Activated CD8-positive, alpha-beta T cell treated with anti-CD3 and anti-CD28 coated beads, Interleukin-2, amount 10 ng/mL, durations not matched to agents 7 days and 5 days (primary cell): Measurements from ENCODE around the gene TPI1. TPM values are rescaled to one million over a fixed set of nuclear protein-coding genes. Genes with fewer than 3 reads are reported as not detected.
A peak's percentile ranks its signal among the peaks of the same experiment; 100 is the strongest.
"Not testable (repeated sequence)": the region's sequence is repeated elsewhere in the genome, so short reads cannot be mapped to it uniquely, and the experiment has no call there.

ENCODE experiments used
- ATAC-seq: fragments of 150-1000 bp; cut with Tn5 transposase; one replicate; pipeline ENCODE4 v1.10.0; 2021; ENCODE audit warnings: moderate library complexity
- CTCF ChIA-PET: fragments of 350-600 bp; sonication (Branson Sonifier 250); formaldehyde crosslinking; loops from one replicate; lab custom pipeline; 2021; ENCODE audit warnings: antibody characterized with exemption; lab: Charles Lee
- POLR2A ChIA-PET: fragments of 350-600 bp; sonication (Branson Sonifier 250); formaldehyde crosslinking; loops from one replicate; lab custom pipeline; 2021; ENCODE audit warnings: antibody characterized with exemption; lab: Charles Lee
- DNase-seq: peaks from one replicate; pipeline ENCODE4 v3.0.0-alpha.2; 2020
- H3K27ac Mint-ChIP-seq: one replicate; pipeline ENCODE4 v1.8.0; 2021; ENCODE audit warnings: mild to moderate bottlenecking, mixed read lengths
- H3K27me3 Mint-ChIP-seq: one replicate; pipeline ENCODE4 v1.8.0; 2021; ENCODE audit warnings: low read depth, mixed read lengths
- H3K36me3 Mint-ChIP-seq: one replicate; pipeline ENCODE4 v1.8.0; 2021; ENCODE audit warnings: low read depth, mixed read lengths
- H3K4me1 Mint-ChIP-seq: one replicate; pipeline ENCODE4 v1.8.0; 2021; ENCODE audit warnings: low read depth, mixed read lengths
- H3K4me3 Mint-ChIP-seq: one replicate; pipeline ENCODE4 v1.8.0; 2021; ENCODE audit warnings: mild to moderate bottlenecking, mixed read lengths
- H3K9me3 Mint-ChIP-seq: one replicate; pipeline ENCODE4 v1.8.0; 2022; ENCODE audit warnings: mixed read lengths; ENCODE audit not compliant: insufficient read depth
- total RNA-seq, 2 experiments: library from RNA; stranded (reverse); gene quantifications; one replicate each; pipeline ENCODE4 v1.2.3, GENCODE V29; 2021

Gene TPI1
- total RNA-seq, 2 experiments from 2014 or later: 1,505 to 1,545 TPM

DNA sequence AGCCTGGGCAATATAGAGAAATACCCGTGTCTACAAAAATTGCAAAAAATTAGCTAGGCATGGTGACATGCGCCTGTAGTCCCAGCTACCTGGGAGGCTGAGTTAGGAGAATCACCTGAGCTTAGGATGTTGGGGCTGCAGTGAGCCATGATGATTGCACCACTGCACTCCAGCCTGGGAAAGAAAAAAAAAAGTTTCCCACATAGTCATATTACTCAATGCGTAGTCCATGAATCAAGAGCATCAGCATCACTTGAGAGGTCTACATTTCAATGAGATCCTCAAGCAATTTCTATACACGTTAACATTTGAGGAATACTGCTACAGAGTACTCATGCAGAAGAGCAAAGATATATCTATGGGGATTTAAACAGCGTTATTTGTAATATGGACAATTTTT is 32.1 kb downstream of the TPI1 start:
- ATAC-seq (no peak), DNase-seq (no peak)
- H3K27ac Mint-ChIP-seq: no peak overlapping the region
- ChIA-PET CTCF (interaction anchor here (0.9 to 2.1 kb wide), 5 partner anchors 8 to 63 kb away, joined by 3 to 18 read pairs (median 3); partner anchors contain the start of genes C12orf57 and RNU7-1), POLR2A (interaction anchor here (1.2 to 1.8 kb wide), 2 partner anchors 31 to 48 kb away, joined by 3 to 5 read pairs; partner anchors contain the start of gene USP5)
- peaks cover 14% of the 10 kb centered on the region for H3K4me1 Mint-ChIP-seq
- H3K9me3 Mint-ChIP-seq: no peaks in the 10 kb centered on the region
- H3K27me3 Mint-ChIP-seq: no peaks in the 10 kb centered on the region
- no peak overlapping the region for H3K4me3 Mint-ChIP-seq
- no peaks in the 10 kb centered on the region for H3K36me3 Mint-ChIP-seq

DNA sequence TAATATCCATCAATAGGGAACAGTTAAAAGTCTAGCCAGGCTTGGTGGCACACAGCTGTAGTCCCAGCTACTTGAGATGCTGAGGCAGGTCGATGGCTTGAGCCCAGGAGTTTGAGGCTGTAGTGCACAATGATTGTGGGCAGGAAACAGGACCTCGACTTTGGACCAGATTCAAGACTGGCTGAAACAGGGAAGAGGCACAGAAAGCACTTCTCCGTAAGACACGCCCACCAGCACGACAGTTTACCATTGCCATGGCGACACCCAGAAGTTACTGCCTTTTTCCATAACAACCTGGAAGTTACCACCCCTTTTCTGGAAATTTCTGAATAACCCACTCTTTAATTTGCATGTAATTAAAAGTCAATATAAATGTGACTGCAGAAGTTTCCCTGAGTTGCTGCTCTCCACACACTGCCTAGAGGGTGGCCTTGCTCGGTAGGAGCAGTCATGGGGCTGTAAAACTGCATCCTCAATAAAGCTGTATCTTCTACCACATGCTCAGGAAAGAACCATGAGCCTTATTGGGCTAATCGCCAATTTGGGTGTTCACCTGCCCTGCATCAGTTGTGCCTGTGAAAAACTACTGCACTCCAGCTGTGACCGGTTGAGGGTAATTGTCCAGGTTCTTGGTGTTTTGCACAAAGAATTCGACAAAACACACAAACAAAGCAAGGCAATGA is 32.6 kb downstream of the TPI1 start:
- POLR2A ChIA-PET: interaction anchor here (1.8 kb wide), 1 partner anchor 48 kb away, joined by 5 read pairs; the partner anchor contains the start of gene USP5
- no peaks in the 10 kb centered on the region for H3K27me3 Mint-ChIP-seq
- ATAC-seq: no peak
- no peaks in the 10 kb centered on the region for H3K9me3 Mint-ChIP-seq
- no peak for DNase-seq
- no peak overlapping the region for H3K4me3 Mint-ChIP-seq
- H3K27ac Mint-ChIP-seq: no peak overlapping the region
- H3K4me1 Mint-ChIP-seq: peaks cover 14% of the 10 kb centered on the region
- CTCF ChIA-PET: interaction anchor here (0.9 to 2.1 kb wide), 5 partner anchors 8 to 64 kb away, joined by 3 to 18 read pairs (median 3); partner anchors contain the start of genes C12orf57 and RNU7-1
- no peaks in the 10 kb centered on the region for H3K36me3 Mint-ChIP-seq

DNA sequence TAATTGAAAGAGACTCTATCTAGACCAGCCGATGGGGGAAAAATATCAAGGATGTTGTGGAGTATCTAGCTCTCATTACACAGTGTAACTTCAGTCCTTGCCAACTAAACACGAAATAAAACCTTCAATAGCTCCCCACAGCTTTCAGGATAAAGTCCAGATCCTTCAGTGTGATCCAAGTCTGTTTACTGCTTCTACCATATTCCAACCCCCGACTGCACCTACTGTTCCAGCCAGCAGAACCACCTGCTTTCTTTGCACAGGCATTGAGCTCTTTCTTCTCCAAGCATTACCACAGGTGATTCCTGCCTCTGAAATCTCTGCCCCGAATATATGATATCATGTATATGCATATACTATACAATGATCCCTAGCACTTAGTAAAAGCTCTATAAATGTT is 35.1 kb downstream of the TPI1 start:
- no peaks in the 10 kb centered on the region for H3K36me3 Mint-ChIP-seq
- ChIA-PET POLR2A (interaction anchor here (1.3 to 1.7 kb wide), 2 partner anchors 29 to 41 kb away, joined by 4 to 5 read pairs; partner anchors contain the start of genes C12orf57, RNU7-1 and SPSB2), CTCF (interaction anchor here (0.6 to 1.5 kb wide), 3 partner anchors 11 to 23 kb away, joined by 3 to 6 read pairs (median 3); partner anchors contain the start of gene ENO2)
- no peaks in the 10 kb centered on the region for H3K27me3 Mint-ChIP-seq
- no peak overlapping the region for H3K27ac Mint-ChIP-seq
- no peak for DNase-seq
- H3K4me3 Mint-ChIP-seq: no peak overlapping the region
- no peaks in the 10 kb centered on the region for H3K9me3 Mint-ChIP-seq
- peaks cover 14% of the 10 kb centered on the region for H3K4me1 Mint-ChIP-seq
- no peak for ATAC-seq

DNA sequence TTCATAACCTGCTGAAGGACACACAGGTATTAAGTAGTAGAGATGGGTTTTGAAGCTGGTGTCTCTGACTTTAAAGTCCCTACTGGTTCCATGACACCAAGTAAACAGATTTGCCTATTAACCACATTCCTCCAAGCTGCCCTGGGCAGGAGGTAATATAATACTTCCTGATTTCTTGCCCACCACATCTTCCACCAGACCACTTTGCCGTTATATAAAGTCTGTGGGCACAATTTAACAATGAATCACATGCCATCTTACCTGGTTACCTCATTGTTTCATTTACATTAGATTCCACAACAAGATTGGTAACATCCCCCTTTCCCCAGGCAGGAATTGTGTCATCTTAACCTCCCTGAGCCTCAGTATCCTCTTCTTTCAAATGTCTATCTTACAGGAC is 36.4 kb downstream of the TPI1 start:
- Mint-ChIP-seq H3K27ac (no peak overlapping the region), H3K4me1 (peaks cover 14% of the 10 kb centered on the region), H3K36me3 (no peaks in the 10 kb centered on the region), H3K4me3 (no peak overlapping the region), H3K9me3 (no peaks in the 10 kb centered on the region), H3K27me3 (no peaks in the 10 kb centered on the region)
- ChIA-PET POLR2A (interaction anchor here (2.3 kb wide), 1 partner anchor 12 kb away, joined by 14 read pairs; no protein-coding TSS in a partner anchor), CTCF (interaction anchor here (5.0 to 5.2 kb wide), 2 partner anchors 12 to 31 kb away, joined by 38 to 40 read pairs; partner anchors contain the start of gene SPSB2)
- ATAC-seq (no peak), DNase-seq (no peak)

DNA sequence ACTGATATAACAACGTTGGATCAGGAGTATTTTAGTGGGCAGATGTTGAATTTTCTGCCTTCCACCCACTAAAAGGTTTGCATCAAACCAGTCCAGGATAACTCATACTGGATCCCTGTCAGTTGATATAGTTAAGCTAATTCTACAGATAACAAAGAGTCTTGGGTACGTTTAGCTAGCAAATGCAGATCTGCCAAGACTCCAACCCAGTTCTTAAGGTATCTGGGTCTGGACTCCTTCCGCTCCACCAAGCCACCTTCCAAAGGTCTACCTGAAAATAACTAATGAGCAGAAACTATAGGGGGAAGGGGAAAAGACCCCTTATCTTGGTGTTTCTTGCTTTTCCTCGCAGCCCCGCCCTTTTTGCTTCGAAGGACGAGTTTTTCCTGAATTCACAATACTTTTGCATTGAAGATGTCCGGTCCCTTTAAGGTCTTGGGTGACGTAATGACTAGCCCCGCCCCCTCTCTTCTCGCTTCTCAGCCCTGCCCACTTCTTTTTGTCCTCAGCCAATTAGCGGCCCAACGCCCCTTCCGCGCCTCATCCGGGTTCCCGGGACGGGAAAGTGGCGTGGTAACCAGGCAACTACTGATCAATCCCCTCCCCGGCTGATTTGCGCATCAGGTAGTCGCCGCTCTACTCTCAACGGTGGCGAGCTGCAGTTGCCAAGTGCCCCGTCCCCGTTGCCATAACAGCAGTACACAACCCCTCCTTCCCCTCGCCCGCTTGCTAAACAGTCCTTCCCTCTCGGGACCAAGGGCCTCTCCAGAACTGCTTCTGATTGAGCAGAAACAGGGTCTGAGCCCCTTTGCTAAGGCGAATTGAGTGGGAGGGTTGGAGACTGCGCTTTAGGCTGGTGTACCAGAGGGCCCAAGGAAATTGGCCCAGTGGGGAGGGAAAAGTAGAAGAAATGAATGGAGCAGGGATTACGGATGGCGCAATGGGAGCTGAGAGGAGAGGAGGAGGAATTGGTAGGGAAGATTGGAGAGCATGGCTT is 37.2 kb downstream of the TPI1 start, which contains the start of gene LRRC23:
LRRC23 (plus strand) TSS at position 543 of the 997 bp plus-strand sequence. CDS start 812 bp downstream, outside the sequence.
- DNase-seq (peak; percentile 99), ATAC-seq (peak; percentile 95)
- POLR2A ChIA-PET: interaction anchor here (1.0 to 4.0 kb wide), 6 partner anchors 9 to 40 kb away, joined by 4 to 16 read pairs (median 9); partner anchors contain the start of genes C12orf57, ENO2, RNU7-1 and SPSB2
- H3K27me3 Mint-ChIP-seq: no peaks in the 10 kb centered on the region
- no peaks in the 10 kb centered on the region for H3K36me3 Mint-ChIP-seq
- H3K4me3 Mint-ChIP-seq: no peak within 1 kb of the TSS
- CTCF ChIA-PET: interaction anchor here (0.8 to 5.2 kb wide), 5 partner anchors 13 to 205 kb away, joined by 4 to 40 read pairs (median 6); partner anchors contain the start of gene SPSB2
- peaks cover 11% of the 10 kb centered on the region for H3K4me1 Mint-ChIP-seq
- no peak within 1 kb of the TSS for H3K27ac Mint-ChIP-seq
- no peaks in the 10 kb centered on the region for H3K9me3 Mint-ChIP-seq

DNA sequence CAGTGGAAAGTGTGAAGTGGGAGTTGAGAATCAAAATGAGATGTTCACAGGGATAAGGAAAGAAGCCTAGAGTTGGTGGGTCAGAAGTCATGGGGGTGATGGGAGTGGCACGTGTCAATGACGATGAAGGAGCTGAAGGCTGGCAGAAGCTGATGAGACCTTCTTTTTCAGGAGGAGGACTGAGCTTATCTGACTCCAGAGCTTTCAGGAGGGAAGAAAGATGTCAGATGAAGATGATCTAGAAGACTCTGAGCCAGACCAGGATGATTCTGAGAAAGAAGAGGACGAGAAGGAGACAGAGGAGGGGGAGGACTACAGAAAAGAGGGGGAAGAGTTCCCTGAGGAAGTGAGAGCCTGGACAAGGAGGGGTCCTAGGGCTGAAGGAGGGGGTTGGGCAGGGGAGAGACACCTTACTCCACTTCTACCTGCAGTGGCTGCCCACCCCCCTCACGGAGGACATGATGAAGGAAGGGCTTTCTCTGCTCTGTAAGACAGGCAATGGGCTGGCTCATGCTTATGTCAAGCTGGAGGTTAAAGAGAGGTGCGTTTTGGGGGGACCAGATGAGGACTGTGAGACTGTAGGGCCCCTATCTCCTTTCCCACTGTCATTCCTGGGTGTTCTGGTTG is 38.2 kb downstream of the TPI1 start:
- H3K4me1 Mint-ChIP-seq: peaks cover 3% of the 10 kb centered on the region
- H3K4me3 Mint-ChIP-seq: no peak overlapping the region
- no peaks in the 10 kb centered on the region for H3K9me3 Mint-ChIP-seq
- CTCF ChIA-PET: interaction anchor here (1.2 to 5.2 kb wide), 5 partner anchors 14 to 204 kb away, joined by 3 to 40 read pairs (median 6); partner anchors contain the start of gene SPSB2
- ATAC-seq: no peak
- H3K27me3 Mint-ChIP-seq: no peaks in the 10 kb centered on the region
- H3K36me3 Mint-ChIP-seq: no peaks in the 10 kb centered on the region
- H3K27ac Mint-ChIP-seq: no peak overlapping the region
- POLR2A ChIA-PET: interaction anchor here (0.7 to 4.0 kb wide), 8 partner anchors 9 to 39 kb away, joined by 3 to 16 read pairs (median 7); partner anchors contain the start of genes C12orf57, ENO2, RNU7-1 and SPSB2
- no peak for DNase-seq

DNA sequence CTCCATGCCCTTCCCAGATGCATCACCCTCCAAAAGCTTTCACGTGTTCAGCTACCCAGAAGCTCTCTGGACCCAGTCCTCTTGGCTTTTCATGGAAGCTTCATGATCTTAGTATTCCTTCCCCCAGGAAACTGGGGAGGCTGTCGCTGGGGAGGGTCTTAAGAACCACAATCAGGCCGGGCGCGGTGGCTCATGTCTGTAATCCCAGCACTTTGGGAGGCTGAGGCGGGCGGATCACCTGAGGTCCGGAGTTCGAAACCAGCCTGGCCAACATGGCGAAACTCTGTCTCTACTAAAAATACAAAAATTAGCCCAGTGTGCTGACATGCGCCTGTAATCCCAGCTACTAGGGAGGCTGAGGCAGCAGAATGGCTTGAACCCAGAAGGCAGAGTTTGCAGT is 40.8 kb downstream of the TPI1 start:
- not testable (repeated sequence) for H3K4me1 Mint-ChIP-seq, H3K27me3 Mint-ChIP-seq, DNase-seq, H3K36me3 Mint-ChIP-seq, H3K27ac Mint-ChIP-seq, H3K9me3 Mint-ChIP-seq, ATAC-seq, H3K4me3 Mint-ChIP-seq
- ChIA-PET POLR2A (interaction anchor here (1.6 to 4.0 kb wide), 4 partner anchors 17 to 219 kb away, joined by 4 to 16 read pairs (median 10); partner anchors contain the start of genes C12orf57, RNU7-1, SPSB2 and ZNF384), CTCF (interaction anchor here (1.0 to 5.2 kb wide), 6 partner anchors 11 to 39 kb away, joined by 3 to 40 read pairs (median 8); partner anchors contain the start of gene SPSB2)

DNA sequence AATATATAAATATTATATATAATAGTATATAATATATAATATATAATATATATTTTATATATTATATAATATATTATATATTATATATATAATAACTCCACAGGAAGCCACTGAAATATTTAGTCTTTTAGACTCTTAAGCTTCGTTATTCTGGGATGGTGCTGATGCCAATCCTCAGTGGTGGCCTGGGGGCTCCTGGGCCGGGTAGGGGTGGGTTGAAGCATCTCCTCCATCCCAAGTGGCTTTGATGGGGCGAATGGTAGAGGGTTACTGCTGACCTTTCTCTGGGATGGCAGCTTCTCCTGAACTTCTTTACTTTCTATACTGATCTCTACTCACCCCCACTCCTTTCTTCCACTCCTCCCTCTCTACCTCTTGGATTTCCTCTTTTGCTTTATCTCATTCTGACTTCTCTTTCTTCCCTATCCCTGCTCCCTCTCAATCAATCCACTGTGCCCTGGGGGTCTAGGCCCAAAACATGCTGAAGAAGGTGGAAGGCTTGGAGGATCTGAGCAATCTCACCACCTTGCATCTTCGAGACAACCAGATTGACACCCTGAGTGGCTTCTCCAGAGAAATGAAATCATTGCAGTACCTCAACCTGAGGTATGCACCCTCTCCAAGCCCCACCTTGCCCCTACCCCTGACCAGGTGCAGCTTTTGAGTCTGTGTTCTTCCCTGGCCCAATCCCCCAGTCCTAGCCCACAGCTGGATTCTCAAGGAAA is 42.3 kb downstream of the TPI1 start:
- ChIA-PET CTCF (interaction anchor here (0.7 to 2.3 kb wide), 5 partner anchors 15 to 42 kb away, joined by 4 to 12 read pairs (median 5); partner anchors contain the start of genes SPSB2 and TPI1), POLR2A (interaction anchor here (0.7 to 1.8 kb wide), 5 partner anchors 17 to 328 kb away, joined by 3 to 7 read pairs (median 4); partner anchors contain the start of genes C12orf57, CDCA3, RNU7-1 and USP5)
- Mint-ChIP-seq H3K27ac (no peak overlapping the region), H3K4me3 (no peak overlapping the region), H3K36me3 (no peaks in the 10 kb centered on the region), H3K4me1 (peaks cover 15% of the 10 kb centered on the region), H3K9me3 (no peaks in the 10 kb centered on the region), H3K27me3 (peaks cover 5% of the 10 kb centered on the region)
- ATAC-seq (no peak), DNase-seq (no peak)

DNA sequence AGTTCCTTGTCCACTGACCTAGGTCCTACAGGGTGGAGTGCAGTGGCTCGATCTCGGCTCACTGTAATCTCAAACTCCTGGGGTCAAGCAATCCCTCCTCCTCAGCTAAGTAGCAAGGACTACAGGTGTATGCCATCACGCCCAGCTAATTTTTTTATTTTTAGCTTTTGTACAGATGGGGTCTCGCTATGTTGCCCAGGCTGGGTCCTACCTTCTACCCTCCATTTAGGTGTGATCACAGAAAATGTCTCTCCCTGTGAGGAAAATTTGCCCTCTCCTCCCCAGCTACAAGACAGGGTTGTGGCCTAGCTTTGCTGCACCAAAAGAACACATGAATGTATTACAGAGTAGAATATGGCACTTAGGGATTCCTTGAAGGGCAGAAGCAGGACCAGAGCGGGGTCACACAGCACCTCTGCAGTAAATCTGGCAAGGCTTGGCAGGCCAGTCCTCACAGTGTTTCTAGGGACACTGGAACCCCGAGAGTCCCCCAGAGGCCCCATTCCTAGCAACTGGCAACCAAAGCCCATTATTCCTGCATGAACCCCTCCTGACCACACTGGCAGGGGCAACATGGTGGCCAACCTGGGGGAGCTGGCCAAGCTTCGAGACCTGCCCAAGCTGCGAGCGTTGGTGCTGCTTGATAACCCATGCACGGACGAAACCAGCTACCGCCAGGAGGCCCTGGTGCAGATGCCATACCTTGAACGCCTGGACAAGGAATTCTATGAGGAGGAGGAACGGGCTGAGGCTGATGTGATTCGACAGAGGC is 45.0 kb downstream of the TPI1 start:
- Mint-ChIP-seq H3K4me3 (peak overlapping the region; percentile 53), H3K36me3 (peaks cover 17% of the 10 kb centered on the region), H3K9me3 (no peaks in the 10 kb centered on the region), H3K4me1 (peaks cover 39% of the 10 kb centered on the region), H3K27me3 (peaks cover 5% of the 10 kb centered on the region), H3K27ac (no peak overlapping the region)
- DNase-seq: no peak
- CTCF ChIA-PET: interaction anchor here (0.8 to 5.8 kb wide), 6 partner anchors 12 to 196 kb away, joined by 3 to 22 read pairs (median 14); partner anchors contain the start of genes C1RL, LPCAT3 and SPSB2
- ATAC-seq: no peak
- POLR2A ChIA-PET: interaction anchor here (0.6 to 3.9 kb wide), 6 partner anchors 14 to 138 kb away, joined by 3 to 32 read pairs (median 4); partner anchors contain the start of genes C12orf57, CDCA3, RNU7-1 and SPSB2
